HEK293T (cell line): ENCODE measurements around the gene KCNMB3.

Experiments
- CTCF ChIA-PET: fragments of 350-600 bp; formaldehyde crosslinking; extraction: SDS; loops from one replicate; lab custom pipeline; 2021; ENCODE audit warnings: antibody characterized with exemption, inconsistent platforms; lab: Yijun Ruan, JAX
- POLR2A ChIA-PET: fragments of 350-600 bp; formaldehyde crosslinking; extraction: SDS; loops from one replicate; lab custom pipeline; 2020; ENCODE audit warnings: antibody characterized with exemption, inconsistent platforms; lab: Yijun Ruan, JAX
- DNase-seq: peaks from one replicate; pipeline ENCODE4 v3.0.0; 2012; ENCODE audit warnings: mixed read lengths; ENCODE audit errors: extremely low spot score
- ARNT ChIP-seq: fragments of 450-650 bp; IDR thresholded peaks from 2 replicates; pipeline ENCODE4 v1.6.1; 2017; ENCODE audit warnings: mild to moderate bottlenecking
- BHLHE40 ChIP-seq: fragments of 450-650 bp; IDR thresholded peaks from 2 replicates; pipeline ENCODE4 v1.6.1; 2016; ENCODE audit warnings: mild to moderate bottlenecking, moderate library complexity, borderline replicate concordance
- CTBP1 ChIP-seq: fragments of 450-650 bp; IDR thresholded peaks from 2 replicates; pipeline ENCODE4 v1.6.1; 2016; ENCODE audit warnings: borderline replicate concordance
- ELF4 ChIP-seq: fragments of 450-650 bp; IDR thresholded peaks from 2 replicates; pipeline ENCODE4 v1.6.1; 2017; ENCODE audit warnings: antibody characterized with exemption
- FOXA1 ChIP-seq: fragments of 450-650 bp; IDR thresholded peaks from 2 replicates; pipeline ENCODE4 v1.6.1; 2016; ENCODE audit warnings: mild to moderate bottlenecking
- FOXK2 ChIP-seq: fragments of 450-650 bp; IDR thresholded peaks from 2 replicates; pipeline ENCODE4 v1.6.1; 2016; ENCODE audit warnings: mild to moderate bottlenecking
- FOXM1 ChIP-seq: fragments of 450-650 bp; IDR thresholded peaks from 2 replicates; pipeline ENCODE4 v1.6.1; 2017; ENCODE audit warnings: mild to moderate bottlenecking, borderline replicate concordance
- HDGF ChIP-seq: fragments of 450-650 bp; IDR thresholded peaks from 2 replicates; pipeline ENCODE4 v1.6.1; 2017; ENCODE audit warnings: antibody characterized with exemption, borderline replicate concordance
- L3MBTL2 ChIP-seq: fragments of 450-650 bp; conservative IDR thresholded peaks from 2 replicates; pipeline ENCODE4 v1.6.1; 2016; ENCODE audit warnings: mild to moderate bottlenecking
- LEF1 ChIP-seq: fragments of 450-650 bp; IDR thresholded peaks from 2 replicates; pipeline ENCODE4 v1.6.1; 2017; ENCODE audit warnings: mild to moderate bottlenecking, borderline replicate concordance
- NFRKB ChIP-seq: fragments of 450-650 bp; IDR thresholded peaks from 2 replicates; pipeline ENCODE4 v1.6.1; 2016; ENCODE audit warnings: mild to moderate bottlenecking, moderate library complexity
- PKNOX1 ChIP-seq: fragments of 450-650 bp; IDR thresholded peaks from 2 replicates; pipeline ENCODE4 v1.6.1; 2016
- SP1 ChIP-seq: fragments of 450-650 bp; IDR thresholded peaks from 2 replicates; pipeline ENCODE4 v1.6.1; 2017
- SUZ12 ChIP-seq: fragments of 450-650 bp; IDR thresholded peaks from 2 replicates; pipeline ENCODE4 v1.6.1; 2016; ENCODE audit warnings: mild to moderate bottlenecking
- TARDBP ChIP-seq: fragments of 450-650 bp; IDR thresholded peaks from 2 replicates; pipeline ENCODE4 v1.6.1; 2016
- ZNF384 ChIP-seq: fragments of 450-650 bp; IDR thresholded peaks from 2 replicates; pipeline ENCODE4 v1.6.1; 2016

Gene KCNMB3, protein sequence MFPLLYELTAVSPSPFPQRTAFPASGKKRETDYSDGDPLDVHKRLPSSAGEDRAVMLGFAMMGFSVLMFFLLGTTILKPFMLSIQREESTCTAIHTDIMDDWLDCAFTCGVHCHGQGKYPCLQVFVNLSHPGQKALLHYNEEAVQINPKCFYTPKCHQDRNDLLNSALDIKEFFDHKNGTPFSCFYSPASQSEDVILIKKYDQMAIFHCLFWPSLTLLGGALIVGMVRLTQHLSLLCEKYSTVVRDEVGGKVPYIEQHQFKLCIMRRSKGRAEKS

DNA sequence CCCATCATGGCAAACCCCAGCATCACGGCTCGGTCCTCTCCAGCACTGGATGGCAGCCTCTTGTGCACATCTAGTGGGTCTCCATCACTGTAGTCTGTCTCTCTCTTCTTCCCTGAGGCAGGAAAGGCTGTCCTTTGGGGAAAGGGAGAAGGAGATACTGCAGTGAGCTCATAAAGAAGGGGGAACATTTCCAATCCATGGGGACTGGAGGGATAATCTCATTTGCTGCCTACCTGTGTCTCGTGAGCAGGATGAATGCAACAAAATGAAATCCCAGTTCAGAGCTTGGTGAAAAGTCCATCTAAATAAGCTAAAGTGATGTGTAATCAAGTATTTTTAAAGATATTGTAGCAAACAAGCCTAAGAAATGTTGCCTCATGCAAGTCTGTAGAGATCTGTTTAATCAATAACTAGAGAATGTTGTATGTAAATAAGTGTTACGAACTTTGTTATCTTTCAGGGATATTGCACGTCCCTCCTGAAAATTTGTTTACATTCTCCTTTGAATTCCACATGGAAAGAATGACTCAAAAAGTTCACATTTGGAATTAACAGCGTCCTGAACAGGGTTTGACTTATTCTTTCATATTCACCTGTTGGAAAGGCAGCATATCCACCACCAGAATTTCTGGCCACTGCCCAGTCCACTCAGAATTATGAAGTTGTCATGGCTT, at the start of gene KCNMB3:
TSS of gene KCNMB3 (minus strand) at position 312 of the 674 bp plus-strand sequence. CDS start at position 188, 124 bp downstream.
- CTCF ChIA-PET: no interaction called here
- TF ChIP-seq ZNF384: no peak
- TF ChIP-seq HDGF: no peak
- no peak for TF ChIP-seq FOXA1
- no peak for TF ChIP-seq CTBP1
- no peak for TF ChIP-seq SP1
- TF ChIP-seq SUZ12: no peak
- TF ChIP-seq FOXK2: no peak
- no peak for TF ChIP-seq BHLHE40
- no peak for TF ChIP-seq TARDBP
- no peak for TF ChIP-seq PKNOX1
- TF ChIP-seq ELF4: no peak
- TF ChIP-seq ARNT: no peak
- no peak for TF ChIP-seq FOXM1
- TF ChIP-seq L3MBTL2: no peak
- no peak for TF ChIP-seq NFRKB
- no peak for TF ChIP-seq LEF1
- POLR2A ChIA-PET: no interaction called here
- no peak for DNase-seq

- no peak for DNase-seq
- ChIA-PET POLR2A (no interaction called here), CTCF (no interaction called here)
- TF ChIP-seq FOXK2 (no peak), PKNOX1 (no peak)
These were observed 49.2 kb upstream of the KCNMB3 start for GRCh38 chr3:179299999-179300613.

- ChIA-PET POLR2A (no interaction called here), CTCF (no interaction called here)
- no peak for DNase-seq
- no peak for TF ChIP-seq CTBP1
- TF ChIP-seq BHLHE40: no peak
- no peak for TF ChIP-seq SUZ12
- TF ChIP-seq HDGF: no peak
- no peak for TF ChIP-seq ARNT
These were observed 48.4 kb upstream of the KCNMB3 start for GRCh38 chr3:179299316-179299715.

DNA sequence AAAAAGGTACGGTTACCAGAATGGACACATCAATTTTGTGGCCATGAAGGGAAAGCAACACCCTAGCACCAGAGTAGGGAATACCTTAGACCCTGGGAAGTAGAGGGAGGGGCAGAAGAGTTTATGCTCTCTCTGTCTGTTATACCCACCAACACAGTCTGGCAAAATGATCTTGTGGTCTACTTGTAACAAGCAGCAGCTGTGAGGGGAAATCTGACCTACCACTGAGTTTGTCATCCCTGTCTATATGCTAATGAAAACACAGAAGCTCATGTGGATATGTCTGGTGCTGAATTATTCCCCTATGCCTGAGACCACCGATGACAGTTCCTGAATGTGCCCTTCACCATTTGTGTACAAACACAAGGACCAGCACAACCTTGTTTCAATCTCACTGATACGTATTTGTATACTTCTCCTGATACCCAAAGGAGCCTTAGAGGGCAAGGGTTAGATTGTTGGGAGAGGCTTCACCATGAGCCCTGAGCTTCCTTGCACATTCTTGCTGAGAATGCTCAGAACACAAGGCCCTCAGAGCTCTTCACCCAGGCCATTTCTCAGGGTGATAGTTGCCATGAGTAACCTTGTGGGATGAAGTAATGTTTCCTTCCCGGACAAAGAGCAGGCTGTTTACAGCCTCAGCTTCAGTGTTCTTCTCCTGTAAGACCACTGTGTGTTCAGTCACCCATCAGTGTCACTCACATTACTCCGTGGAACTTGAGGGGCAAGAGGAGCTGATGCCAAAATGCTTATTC, 47.2 kb upstream of the KCNMB3 start:
- CTCF ChIA-PET: interaction anchor here (0.7 kb wide), 1 partner anchor 155 kb away, joined by 6 read pairs; no protein-coding TSS in a partner anchor
- DNase-seq: no peak
- TF ChIP-seq FOXA1 (no peak), FOXK2 (no peak), L3MBTL2 (no peak), ELF4 (no peak), NFRKB (no peak), FOXM1 (no peak), SUZ12 (no peak), TARDBP (no peak), CTBP1 (no peak), ZNF384 (no peak), PKNOX1 (no peak), SP1 (no peak), LEF1 (no peak), ARNT (no peak), BHLHE40 (no peak), HDGF (no peak)
- POLR2A ChIA-PET: no interaction called here

DNA sequence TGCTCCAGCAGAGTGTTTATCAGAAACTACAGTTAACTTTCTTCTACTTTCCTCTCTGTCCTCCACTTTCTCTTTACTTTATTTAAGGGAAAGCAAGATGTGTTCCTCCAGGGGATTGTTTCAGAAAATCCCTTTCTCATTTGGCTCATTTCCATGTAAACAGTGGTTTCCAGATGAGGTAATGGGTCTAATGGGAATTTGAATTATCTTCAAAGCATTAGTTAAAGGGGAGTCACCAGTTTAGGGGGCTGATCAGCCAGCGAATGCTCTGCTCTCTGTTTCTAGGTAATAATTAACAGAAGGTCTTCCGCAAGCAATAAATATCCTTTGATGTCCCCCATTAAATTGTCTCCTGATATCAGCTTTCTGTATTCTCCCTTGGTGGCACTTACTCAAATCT, 41.5 kb upstream of the KCNMB3 start:
- TF ChIP-seq ZNF384 (no peak), ELF4 (no peak), PKNOX1 (no peak), TARDBP (no peak), BHLHE40 (no peak), SP1 (no peak), FOXK2 (no peak), LEF1 (no peak), FOXM1 (no peak)
- CTCF ChIA-PET: no interaction called here
- DNase-seq: no peak
- POLR2A ChIA-PET: no interaction called here
